ENCODE data around the gene CCDC148. TPM values are rescaled to one million over a fixed set of nuclear protein-coding genes. Genes with fewer than 3 reads are reported as not detected.

The CCDC148 gene
- total RNA-seq, 1 donor from 2014 or later = not detected

GRCh38 chr2:158184556-158185343 lies 271.8 kb downstream of the CCDC148 start:
- Mint-ChIP-seq H3K4me3 (no peak overlapping the region), H3K27ac (no peak overlapping the region), H3K27me3 (peaks cover 5% of the 10 kb centered on the region), H3K36me3 (ENCODE audit: low read depth) (no peaks in the 10 kb centered on the region), H3K9me3 (no peaks in the 10 kb centered on the region), H3K4me1 (peaks cover 8% of the 10 kb centered on the region)
- POLR2A ChIA-PET = no interaction called here
- DNase-seq = no peak
- no peak for ATAC-seq (ENCODE audit: low read depth)
- TF ChIP-seq CTCF (IDR thresholded peaks at IDR 0.05) = no peak
- CTCF ChIA-PET = no interaction called here
- intact Hi-C loops (cut with micrococcal nuclease) = no loop called here

- ChIA-PET CTCF (no interaction called here), POLR2A (no interaction called here)
- intact Hi-C loops (cut with micrococcal nuclease) = no loop called here
- no peak for TF ChIP-seq CTCF (IDR thresholded peaks at IDR 0.05)
- Mint-ChIP-seq H3K36me3 (ENCODE audit: low read depth) (no peaks in the 10 kb centered on the region), H3K27ac (no peak overlapping the region), H3K9me3 (no peaks in the 10 kb centered on the region), H3K4me1 (peaks cover 2% of the 10 kb centered on the region), H3K4me3 (no peak overlapping the region), H3K27me3 (peaks cover 5% of the 10 kb centered on the region)
- no peak for ATAC-seq (ENCODE audit: low read depth)
- no peak for DNase-seq
Measured at GRCh38 chr2:158184001-158184400, 272.6 kb downstream of the CCDC148 start.

GRCh38 chr2:158182676-158183295 lies 273.8 kb downstream of the CCDC148 start:
- POLR2A ChIA-PET = no interaction called here
- no peak overlapping the region for H3K4me3 Mint-ChIP-seq
- no peak for TF ChIP-seq CTCF (IDR thresholded peaks at IDR 0.05)
- H3K27ac Mint-ChIP-seq = no peak overlapping the region
- intact Hi-C loops (cut with micrococcal nuclease) = no loop called here
- H3K4me1 Mint-ChIP-seq = peaks cover 2% of the 10 kb centered on the region
- H3K27me3 Mint-ChIP-seq = peaks cover 10% of the 10 kb centered on the region
- CTCF ChIA-PET = no interaction called here
- DNase-seq = no peak
- ATAC-seq (ENCODE audit: low read depth) = no peak
- no peaks in the 10 kb centered on the region for H3K36me3 Mint-ChIP-seq (ENCODE audit: low read depth)
- no peaks in the 10 kb centered on the region for H3K9me3 Mint-ChIP-seq

GRCh38 chr2:158181171-158181570 lies 275.4 kb downstream of the CCDC148 start:
- Mint-ChIP-seq H3K4me3 (no peak overlapping the region), H3K4me1 (peaks cover 2% of the 10 kb centered on the region), H3K36me3 (ENCODE audit: low read depth) (no peaks in the 10 kb centered on the region), H3K27ac (peak overlapping the region; percentile 0), H3K9me3 (no peaks in the 10 kb centered on the region), H3K27me3 (peaks cover 10% of the 10 kb centered on the region)
- no peak for TF ChIP-seq CTCF (IDR thresholded peaks at IDR 0.05)
- ATAC-seq (ENCODE audit: low read depth) = no peak
- intact Hi-C loops (cut with micrococcal nuclease) = no loop called here
- CTCF ChIA-PET = interaction anchor here (4.0 to 4.8 kb wide), 2 partner anchors 564 to 573 kb away, joined by 19 to 58 read pairs; no protein-coding TSS in a partner anchor
- POLR2A ChIA-PET = no interaction called here
- no peak for DNase-seq

- ATAC-seq (ENCODE audit: low read depth) (no peak), DNase-seq (no peak)
- Mint-ChIP-seq H3K27ac (no peak overlapping the region), H3K36me3 (ENCODE audit: low read depth) (no peaks in the 10 kb centered on the region), H3K9me3 (no peaks in the 10 kb centered on the region), H3K27me3 (peaks cover 16% of the 10 kb centered on the region), H3K4me3 (no peak overlapping the region), H3K4me1 (peaks cover 2% of the 10 kb centered on the region)
- CTCF ChIA-PET = interaction anchor here (1.0 to 4.8 kb wide), 8 partner anchors 9 to 575 kb away, joined by 3 to 58 read pairs (median 6); partner anchors contain the start of genes CCDC148 and PKP4
- POLR2A ChIA-PET = interaction anchor here (0.7 kb wide), 1 partner anchor 573 kb away, joined by 3 read pairs; no protein-coding TSS in a partner anchor
- intact Hi-C loops (cut with micrococcal nuclease) = loop anchor here (1.0 to 2.0 kb wide), 2 partner anchors 565 to 575 kb away; no protein-coding TSS in a partner anchor
- TF ChIP-seq CTCF (IDR thresholded peaks at IDR 0.05) = no peak
Measured at GRCh38 chr2:158179660-158180059, 276.9 kb downstream of the CCDC148 start.
